HEK293 (cell line): ENCODE measurements around the gene FOXC2.

Source experiments
- GFI1B ChIP-seq: fragments of 450-650 bp; formaldehyde crosslinking; IDR thresholded peaks from 2 replicates; pipeline ENCODE4 v1.5.1; 2016; ENCODE audit warnings: missing biosample characterization, missing genetic modification characterization
- KLF16 ChIP-seq: fragments of 450-650 bp; formaldehyde crosslinking; IDR thresholded peaks from 2 replicates; pipeline ENCODE4 v1.5.1; 2017; ENCODE audit warnings: missing biosample characterization, missing genetic modification characterization
- MZF1 ChIP-seq: fragments of 450-650 bp; formaldehyde crosslinking; IDR thresholded peaks from 2 replicates; pipeline ENCODE4 v1.5.1; 2017; ENCODE audit warnings: missing biosample characterization, missing genetic modification characterization, borderline replicate concordance
- ZBTB1 ChIP-seq: fragments of 450-650 bp; formaldehyde crosslinking; IDR thresholded peaks from 2 replicates; pipeline ENCODE4 v1.5.1; 2016; ENCODE audit warnings: missing biosample characterization, missing genetic modification characterization
- ZBTB7A ChIP-seq: fragments of 450-650 bp; formaldehyde crosslinking; IDR thresholded peaks from 2 replicates; pipeline ENCODE4 v1.5.1; 2016; ENCODE audit warnings: low read depth, missing biosample characterization, missing genetic modification characterization
- ZNF140 ChIP-seq: fragments of 450-650 bp; formaldehyde crosslinking; IDR thresholded peaks from 2 replicates; pipeline ENCODE4 v1.5.1; 2016; ENCODE audit warnings: missing biosample characterization, missing genetic modification characterization
- ZNF146 ChIP-seq: fragments of 450-650 bp; formaldehyde crosslinking; IDR thresholded peaks from 2 replicates; pipeline ENCODE4 v1.5.1; 2016; ENCODE audit warnings: missing biosample characterization, missing genetic modification characterization
- ZNF16 ChIP-seq: fragments of 450-650 bp; formaldehyde crosslinking; IDR thresholded peaks from 2 replicates; pipeline ENCODE4 v1.5.1; 2016; ENCODE audit warnings: low read depth, missing biosample characterization, missing genetic modification characterization
- ZNF2 ChIP-seq: fragments of 450-650 bp; formaldehyde crosslinking; IDR thresholded peaks from 2 replicates; pipeline ENCODE4 v1.5.1; 2016; ENCODE audit warnings: missing biosample characterization, missing genetic modification characterization
- ZNF211 ChIP-seq: fragments of 450-650 bp; formaldehyde crosslinking; IDR thresholded peaks from 2 replicates; pipeline ENCODE4 v1.5.1; 2016; ENCODE audit warnings: low read depth, missing biosample characterization, missing genetic modification characterization
- ZNF223 ChIP-seq: fragments of 450-650 bp; formaldehyde crosslinking; IDR thresholded peaks from 2 replicates; pipeline ENCODE4 v1.5.1; 2016; ENCODE audit warnings: missing biosample characterization, missing genetic modification characterization
- ZNF266 ChIP-seq: fragments of 450-650 bp; formaldehyde crosslinking; IDR thresholded peaks from 2 replicates; pipeline ENCODE4 v1.5.1; 2016; ENCODE audit warnings: missing biosample characterization, missing genetic modification characterization, low read depth
- ZNF335 ChIP-seq: fragments of 450-650 bp; formaldehyde crosslinking; conservative IDR thresholded peaks from 2 replicates; pipeline ENCODE4 v1.5.1; 2016; ENCODE audit warnings: missing biosample characterization, missing genetic modification characterization
- ZNF426 ChIP-seq: fragments of 450-650 bp; formaldehyde crosslinking; IDR thresholded peaks from 2 replicates; pipeline ENCODE4 v1.5.1; 2017; ENCODE audit warnings: missing biosample characterization, missing genetic modification characterization, mild to moderate bottlenecking, inconsistent platforms, moderate library complexity
- ZNF433 ChIP-seq: fragments of 450-650 bp; formaldehyde crosslinking; IDR thresholded peaks from 2 replicates; pipeline ENCODE4 v1.5.1; 2016; ENCODE audit warnings: missing biosample characterization, missing genetic modification characterization, low read depth
- ZNF48 ChIP-seq: fragments of 450-650 bp; formaldehyde crosslinking; IDR thresholded peaks from 2 replicates; pipeline ENCODE4 v1.5.1; 2016; ENCODE audit warnings: missing biosample characterization, missing genetic modification characterization
- ZNF510 ChIP-seq: fragments of 450-650 bp; formaldehyde crosslinking; IDR thresholded peaks from 2 replicates; pipeline ENCODE4 v1.5.1; 2018; ENCODE audit warnings: mild to moderate bottlenecking, missing genetic modification characterization, missing biosample characterization; ENCODE audit not compliant: insufficient replicate concordance
- ZNF549 ChIP-seq: fragments of 450-650 bp; IDR thresholded peaks from 2 replicates; pipeline ENCODE4 v1.5.1; 2018; ENCODE audit warnings: missing biosample characterization, missing genetic modification characterization, mild to moderate bottlenecking, inconsistent platforms, moderate library complexity
- ZNF560 ChIP-seq: fragments of 450-650 bp; formaldehyde crosslinking; IDR thresholded peaks from 2 replicates; pipeline ENCODE4 v1.5.1; 2017; ENCODE audit warnings: missing biosample characterization, missing genetic modification characterization, borderline replicate concordance
- ZNF610 ChIP-seq: fragments of 450-650 bp; formaldehyde crosslinking; IDR thresholded peaks from 2 replicates; pipeline ENCODE4 v1.5.1; 2016; ENCODE audit warnings: missing biosample characterization, missing genetic modification characterization, borderline replicate concordance
- ZNF621 ChIP-seq: fragments of 450-650 bp; formaldehyde crosslinking; IDR thresholded peaks from 2 replicates; pipeline ENCODE4 v1.5.1; 2017; ENCODE audit warnings: missing biosample characterization, missing genetic modification characterization
- ZNF629 ChIP-seq: fragments of 450-650 bp; formaldehyde crosslinking; IDR thresholded peaks from 2 replicates; pipeline ENCODE4 v1.5.1; 2017; ENCODE audit warnings: missing biosample characterization, missing genetic modification characterization
- ZNF785 ChIP-seq: fragments of 450-650 bp; formaldehyde crosslinking; IDR thresholded peaks from 2 replicates; pipeline ENCODE4 v1.5.1; 2016; ENCODE audit warnings: missing biosample characterization, missing genetic modification characterization
- ZSCAN16 ChIP-seq: fragments of 450-650 bp; formaldehyde crosslinking; IDR thresholded peaks from 2 replicates; pipeline ENCODE4 v1.5.1; 2016; ENCODE audit warnings: missing biosample characterization, missing genetic modification characterization
- TF ChIP-seq, protein P1 (sequence below): fragments of 450-650 bp; formaldehyde crosslinking; conservative IDR thresholded peaks from 2 replicates; pipeline ENCODE4 v1.5.1; 2016; ENCODE audit warnings: low read depth, missing biosample characterization, missing genetic modification characterization
- TF ChIP-seq, protein P2 (sequence below): fragments of 450-650 bp; formaldehyde crosslinking; IDR thresholded peaks from 2 replicates; pipeline ENCODE4 v1.5.1; 2017; ENCODE audit warnings: missing biosample characterization, missing genetic modification characterization
- TF ChIP-seq, protein P3 (sequence below): fragments of 450-650 bp; formaldehyde crosslinking; IDR thresholded peaks from 2 replicates; pipeline ENCODE4 v1.5.1; 2016; ENCODE audit warnings: missing biosample characterization, missing genetic modification characterization, low read depth
- TF ChIP-seq, protein P4 (sequence below): fragments of 450-650 bp; formaldehyde crosslinking; IDR thresholded peaks from 2 replicates; pipeline ENCODE4 v1.5.1; 2016; ENCODE audit warnings: missing biosample characterization, missing genetic modification characterization
- TF ChIP-seq, protein P5 (sequence below): fragments of 450-650 bp; formaldehyde crosslinking; IDR thresholded peaks from 2 replicates; pipeline ENCODE4 v1.5.1; 2016; ENCODE audit warnings: missing biosample characterization, missing genetic modification characterization

FOXC2 gene

DNA sequence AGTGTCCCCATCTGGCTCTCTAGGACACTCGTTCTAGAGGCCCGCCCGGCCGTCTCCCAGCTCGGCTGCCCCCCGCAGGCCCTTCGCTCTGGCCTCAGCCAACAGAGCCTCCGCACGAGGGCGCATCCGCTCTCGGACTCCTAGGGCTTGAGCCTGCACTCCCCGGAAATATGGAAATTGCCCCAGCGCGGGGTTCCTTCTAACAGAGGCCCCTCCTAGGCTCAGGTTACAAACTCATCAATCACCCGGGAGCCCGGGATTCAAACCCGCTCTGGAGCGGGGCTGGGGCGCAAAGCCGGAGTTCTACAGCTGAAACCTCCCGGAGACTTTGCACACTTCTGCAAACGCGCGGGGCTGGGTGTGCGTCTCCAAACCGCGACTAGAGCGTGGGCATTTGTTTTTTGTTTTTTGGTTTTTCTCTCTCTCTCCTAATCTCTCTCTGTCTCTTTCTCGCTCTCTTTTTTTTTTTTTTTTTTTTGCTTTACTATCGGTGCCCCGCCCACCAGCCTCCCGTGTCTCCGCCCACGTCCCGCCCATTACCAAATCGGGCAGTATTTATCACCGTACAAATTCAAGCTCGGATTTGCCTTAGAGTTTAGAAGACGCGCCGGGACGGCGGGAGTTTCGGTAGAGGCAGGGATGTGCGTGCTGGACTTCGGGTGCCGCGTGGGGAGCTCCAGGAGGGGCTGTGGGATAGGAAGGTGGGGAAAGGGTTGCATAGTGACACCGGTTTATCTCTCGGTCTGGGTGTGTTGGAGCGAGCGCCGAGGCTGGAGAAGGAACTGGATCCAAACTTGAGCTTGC, 9.3 kb downstream of the FOXC2 start (continued):
- no peak for TF ChIP-seq ZNF223 (tag by site-specific recombination)
- TF ChIP-seq, protein P1, sequence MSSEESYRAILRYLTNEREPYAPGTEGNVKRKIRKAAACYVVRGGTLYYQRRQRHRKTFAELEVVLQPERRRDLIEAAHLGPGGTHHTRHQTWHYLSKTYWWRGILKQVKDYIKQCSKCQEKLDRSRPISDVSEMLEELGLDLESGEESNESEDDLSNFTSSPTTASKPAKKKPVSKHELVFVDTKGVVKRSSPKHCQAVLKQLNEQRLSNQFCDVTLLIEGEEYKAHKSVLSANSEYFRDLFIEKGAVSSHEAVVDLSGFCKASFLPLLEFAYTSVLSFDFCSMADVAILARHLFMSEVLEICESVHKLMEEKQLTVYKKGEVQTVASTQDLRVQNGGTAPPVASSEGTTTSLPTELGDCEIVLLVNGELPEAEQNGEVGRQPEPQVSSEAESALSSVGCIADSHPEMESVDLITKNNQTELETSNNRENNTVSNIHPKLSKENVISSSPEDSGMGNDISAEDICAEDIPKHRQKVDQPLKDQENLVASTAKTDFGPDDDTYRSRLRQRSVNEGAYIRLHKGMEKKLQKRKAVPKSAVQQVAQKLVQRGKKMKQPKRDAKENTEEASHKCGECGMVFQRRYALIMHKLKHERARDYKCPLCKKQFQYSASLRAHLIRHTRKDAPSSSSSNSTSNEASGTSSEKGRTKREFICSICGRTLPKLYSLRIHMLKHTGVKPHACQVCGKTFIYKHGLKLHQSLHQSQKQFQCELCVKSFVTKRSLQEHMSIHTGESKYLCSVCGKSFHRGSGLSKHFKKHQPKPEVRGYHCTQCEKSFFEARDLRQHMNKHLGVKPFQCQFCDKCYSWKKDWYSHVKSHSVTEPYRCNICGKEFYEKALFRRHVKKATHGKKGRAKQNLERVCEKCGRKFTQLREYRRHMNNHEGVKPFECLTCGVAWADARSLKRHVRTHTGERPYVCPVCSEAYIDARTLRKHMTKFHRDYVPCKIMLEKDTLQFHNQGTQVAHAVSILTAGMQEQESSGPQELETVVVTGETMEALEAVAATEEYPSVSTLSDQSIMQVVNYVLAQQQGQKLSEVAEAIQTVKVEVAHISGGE, result peak; percentile 57
- TF ChIP-seq MZF1, result no peak
- no peak for TF ChIP-seq ZNF211
- TF ChIP-seq, protein P2, sequence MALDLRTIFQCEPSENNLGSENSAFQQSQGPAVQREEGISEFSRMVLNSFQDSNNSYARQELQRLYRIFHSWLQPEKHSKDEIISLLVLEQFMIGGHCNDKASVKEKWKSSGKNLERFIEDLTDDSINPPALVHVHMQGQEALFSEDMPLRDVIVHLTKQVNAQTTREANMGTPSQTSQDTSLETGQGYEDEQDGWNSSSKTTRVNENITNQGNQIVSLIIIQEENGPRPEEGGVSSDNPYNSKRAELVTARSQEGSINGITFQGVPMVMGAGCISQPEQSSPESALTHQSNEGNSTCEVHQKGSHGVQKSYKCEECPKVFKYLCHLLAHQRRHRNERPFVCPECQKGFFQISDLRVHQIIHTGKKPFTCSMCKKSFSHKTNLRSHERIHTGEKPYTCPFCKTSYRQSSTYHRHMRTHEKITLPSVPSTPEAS (tag by site-specific recombination), result no peak
- TF ChIP-seq KLF16, result peak; percentile 78; the same call in 1 of the 2 replicates
- no peak for TF ChIP-seq ZNF549 (tag by site-specific recombination)
- TF ChIP-seq GFI1B, result no peak
- TF ChIP-seq ZBTB7A (tag by site-specific recombination), result no peak
- TF ChIP-seq ZNF426 (tag by site-specific recombination), result no peak
- TF ChIP-seq ZNF140 (tag by site-specific recombination), result no peak
- TF ChIP-seq ZNF510 (tag by site-specific recombination), result no peak
- TF ChIP-seq ZNF610 (tag by site-specific recombination), result no peak
- no peak for TF ChIP-seq ZSCAN16
- TF ChIP-seq, protein P3, sequence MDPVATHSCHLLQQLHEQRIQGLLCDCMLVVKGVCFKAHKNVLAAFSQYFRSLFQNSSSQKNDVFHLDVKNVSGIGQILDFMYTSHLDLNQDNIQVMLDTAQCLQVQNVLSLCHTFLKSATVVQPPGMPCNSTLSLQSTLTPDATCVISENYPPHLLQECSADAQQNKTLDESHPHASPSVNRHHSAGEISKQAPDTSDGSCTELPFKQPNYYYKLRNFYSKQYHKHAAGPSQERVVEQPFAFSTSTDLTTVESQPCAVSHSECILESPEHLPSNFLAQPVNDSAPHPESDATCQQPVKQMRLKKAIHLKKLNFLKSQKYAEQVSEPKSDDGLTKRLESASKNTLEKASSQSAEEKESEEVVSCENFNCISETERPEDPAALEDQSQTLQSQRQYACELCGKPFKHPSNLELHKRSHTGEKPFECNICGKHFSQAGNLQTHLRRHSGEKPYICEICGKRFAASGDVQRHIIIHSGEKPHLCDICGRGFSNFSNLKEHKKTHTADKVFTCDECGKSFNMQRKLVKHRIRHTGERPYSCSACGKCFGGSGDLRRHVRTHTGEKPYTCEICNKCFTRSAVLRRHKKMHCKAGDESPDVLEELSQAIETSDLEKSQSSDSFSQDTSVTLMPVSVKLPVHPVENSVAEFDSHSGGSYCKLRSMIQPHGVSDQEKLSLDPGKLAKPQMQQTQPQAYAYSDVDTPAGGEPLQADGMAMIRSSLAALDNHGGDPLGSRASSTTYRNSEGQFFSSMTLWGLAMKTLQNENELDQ (tag by site-specific recombination), result no peak
- TF ChIP-seq ZNF433 (tag by site-specific recombination), result no peak
- no peak for TF ChIP-seq ZNF621 (tag by site-specific recombination)
- TF ChIP-seq ZNF560 (tag by site-specific recombination), result no peak
- TF ChIP-seq ZNF266 (tag by site-specific recombination), result no peak
- peak; percentile 50; the same call in 1 of the 2 replicates for TF ChIP-seq ZNF629 (tag by site-specific recombination)
- TF ChIP-seq ZNF335, result peak; percentile 87
- no peak for TF ChIP-seq ZNF48
- TF ChIP-seq, protein P4, sequence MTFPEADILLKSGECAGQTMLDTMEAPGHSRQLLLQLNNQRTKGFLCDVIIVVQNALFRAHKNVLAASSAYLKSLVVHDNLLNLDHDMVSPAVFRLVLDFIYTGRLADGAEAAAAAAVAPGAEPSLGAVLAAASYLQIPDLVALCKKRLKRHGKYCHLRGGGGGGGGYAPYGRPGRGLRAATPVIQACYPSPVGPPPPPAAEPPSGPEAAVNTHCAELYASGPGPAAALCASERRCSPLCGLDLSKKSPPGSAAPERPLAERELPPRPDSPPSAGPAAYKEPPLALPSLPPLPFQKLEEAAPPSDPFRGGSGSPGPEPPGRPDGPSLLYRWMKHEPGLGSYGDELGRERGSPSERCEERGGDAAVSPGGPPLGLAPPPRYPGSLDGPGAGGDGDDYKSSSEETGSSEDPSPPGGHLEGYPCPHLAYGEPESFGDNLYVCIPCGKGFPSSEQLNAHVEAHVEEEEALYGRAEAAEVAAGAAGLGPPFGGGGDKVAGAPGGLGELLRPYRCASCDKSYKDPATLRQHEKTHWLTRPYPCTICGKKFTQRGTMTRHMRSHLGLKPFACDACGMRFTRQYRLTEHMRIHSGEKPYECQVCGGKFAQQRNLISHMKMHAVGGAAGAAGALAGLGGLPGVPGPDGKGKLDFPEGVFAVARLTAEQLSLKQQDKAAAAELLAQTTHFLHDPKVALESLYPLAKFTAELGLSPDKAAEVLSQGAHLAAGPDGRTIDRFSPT (tag by site-specific recombination), result no peak
- TF ChIP-seq ZNF146 (tag by site-specific recombination), result no peak
- no peak for TF ChIP-seq ZNF2 (tag by site-specific recombination)
- no peak for TF ChIP-seq ZBTB1 (tag by site-specific recombination)
- TF ChIP-seq, protein P5, sequence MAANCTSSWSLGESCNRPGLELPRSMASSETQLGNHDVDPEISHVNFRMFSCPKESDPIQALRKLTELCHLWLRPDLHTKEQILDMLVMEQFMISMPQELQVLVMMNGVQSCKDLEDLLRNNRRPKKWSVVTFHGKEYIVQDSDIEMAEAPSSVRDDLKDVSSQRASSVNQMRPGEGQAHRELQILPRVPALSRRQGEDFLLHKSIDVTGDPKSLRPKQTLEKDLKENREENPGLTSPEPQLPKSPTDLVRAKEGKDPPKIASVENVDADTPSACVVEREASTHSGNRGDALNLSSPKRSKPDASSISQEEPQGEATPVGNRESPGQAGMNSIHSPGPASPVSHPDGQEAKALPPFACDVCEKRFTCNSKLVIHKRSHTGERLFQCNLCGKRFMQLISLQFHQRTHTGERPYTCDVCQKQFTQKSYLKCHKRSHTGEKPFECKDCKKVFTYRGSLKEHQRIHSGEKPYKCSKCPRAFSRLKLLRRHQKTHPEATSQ (tag by site-specific recombination), result no peak
- TF ChIP-seq ZNF785 (tag by site-specific recombination), result no peak
- TF ChIP-seq ZNF16, result no peak
